Stimulated activated CD4-positive, alpha-beta T cell treated with anti-CD3 and anti-CD28 coated beads, TNF-alpha, amount 100 ng/mL, for 48 hours (primary cell): ENCODE measurements around the gene VASN.
"Not testable (repeated sequence)": the region's sequence is repeated elsewhere in the genome, so short reads cannot be mapped to it uniquely, and the experiment has no call there.

Experiments
- DNase-seq, 3 donors: peaks; one replicate each; pipeline ENCODE4 v3.0.0-alpha.2; 2020; ENCODE audit warnings: low read depth in 3 of 3

The VASN gene

GRCh38 chr16:4337540-4338088 is 34.0 kb upstream of the VASN start:
- DNase-seq = no peak

- DNase-seq = no peak
These were observed 33.5 kb upstream of the VASN start for GRCh38 chr16:4338125-4338582.

DNA sequence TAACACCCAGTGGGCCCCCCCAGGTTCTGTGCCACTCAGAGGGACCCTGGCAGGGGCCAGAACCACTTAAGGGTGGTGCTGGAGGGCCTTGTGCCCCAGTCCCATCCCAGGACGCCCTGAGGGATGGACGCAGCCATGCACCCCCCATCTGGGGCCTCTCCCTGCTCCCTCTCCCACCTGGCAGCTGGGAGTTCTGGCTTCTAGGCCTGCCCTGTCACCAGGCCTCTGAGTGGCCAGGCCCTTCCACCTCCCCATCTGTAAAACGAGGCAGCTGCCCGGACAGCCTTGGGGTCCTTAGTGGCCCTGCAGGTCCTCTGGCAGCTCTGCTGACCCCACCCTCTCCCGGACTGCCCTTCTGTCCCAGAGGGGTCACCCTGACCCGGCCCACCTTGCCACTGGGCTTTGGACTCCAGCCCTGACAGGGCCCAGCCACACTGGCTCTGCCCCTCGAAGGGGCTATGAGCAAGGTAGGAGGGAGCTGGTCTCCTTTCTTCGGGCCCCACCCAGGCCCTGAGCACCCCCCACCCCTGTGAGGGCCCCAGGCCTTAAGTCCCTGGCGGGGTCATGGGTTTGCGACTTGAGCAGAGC is 32.8 kb upstream of the VASN start:
- no peak for DNase-seq

DNA sequence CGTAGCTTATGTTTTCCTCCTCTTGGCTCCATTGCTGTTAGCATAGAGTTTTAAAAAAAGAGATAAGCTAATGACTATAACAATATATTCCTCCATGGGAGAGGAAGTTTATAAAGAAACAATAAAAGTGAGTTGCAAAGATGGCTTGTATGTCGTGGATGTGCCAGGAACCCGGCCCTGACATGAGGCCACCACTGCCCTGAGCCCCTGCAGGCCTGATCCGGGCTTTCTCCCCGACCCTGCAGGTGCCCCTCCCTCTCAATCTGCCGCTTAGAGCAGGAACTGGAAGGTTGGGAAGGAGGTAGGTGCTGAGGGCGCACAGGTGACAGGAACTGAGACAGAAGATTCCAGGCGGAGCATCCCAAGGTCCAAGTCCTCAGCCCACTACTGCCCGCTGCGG is 32.2 kb upstream of the VASN start:
- DNase-seq = no peak

- no peak for DNase-seq
These were observed 31.7 kb upstream of the VASN start for GRCh38 chr16:4339909-4340308.

- DNase-seq = no peak
These were observed 31.2 kb upstream of the VASN start for GRCh38 chr16:4340443-4340842.

DNA sequence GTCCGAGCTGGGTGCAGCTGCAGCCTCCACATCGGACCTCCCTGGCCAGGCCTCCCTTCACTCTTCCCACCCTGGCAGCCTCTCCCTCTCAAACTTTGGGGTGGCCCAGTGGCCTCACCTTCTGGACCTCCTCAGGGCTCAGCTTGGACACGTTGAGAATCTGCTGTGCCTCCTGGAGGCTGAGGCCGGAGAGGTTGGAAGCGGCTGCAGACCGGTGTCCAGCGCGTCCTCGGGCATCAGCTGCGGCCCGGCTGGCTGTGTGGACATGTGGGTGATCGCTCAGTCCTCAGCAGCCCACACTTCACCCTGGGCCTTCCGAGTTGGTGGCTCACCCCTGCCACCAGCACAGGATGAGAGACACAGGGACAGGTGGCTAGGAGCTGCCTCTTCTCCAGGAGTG is 30.4 kb upstream of the VASN start:
- DNase-seq = no peak

- DNase-seq = no peak
These were observed 28.5 kb upstream of the VASN start for GRCh38 chr16:4342866-4343744.

- DNase-seq = not testable (repeated sequence)
These were observed 27.2 kb upstream of the VASN start for GRCh38 chr16:4344300-4344982.

GRCh38 chr16:4344983-4345835 is 26.4 kb upstream of the VASN start:
- DNase-seq = no peak

- DNase-seq = no peak
These were observed 25.5 kb upstream of the VASN start for GRCh38 chr16:4345836-4346781.

- DNase-seq = no peak
These were observed 24.6 kb upstream of the VASN start for GRCh38 chr16:4347010-4347409.

- DNase-seq = no peak
These were observed 23.7 kb upstream of the VASN start for GRCh38 chr16:4347765-4348509.

DNA sequence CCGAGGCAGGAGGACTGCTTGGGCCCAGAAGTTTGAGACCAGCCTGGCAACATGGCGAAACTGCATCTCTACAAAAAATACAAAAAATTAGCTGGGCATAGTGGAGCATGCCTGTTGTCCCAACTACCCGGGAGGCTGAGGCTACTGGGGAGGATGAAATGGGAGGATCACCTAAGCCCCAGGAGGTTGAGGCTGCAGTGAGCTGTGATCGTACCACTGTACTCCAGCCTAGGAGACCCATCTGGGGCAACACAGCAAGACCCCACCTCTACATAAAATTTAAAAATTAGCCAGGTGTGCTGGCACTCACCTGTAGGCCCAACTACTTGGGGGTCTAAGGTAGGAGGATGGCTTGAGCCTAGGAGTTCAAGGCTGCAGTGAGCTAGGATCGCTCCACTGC is 22.3 kb upstream of the VASN start:
- no peak for DNase-seq

- no peak for DNase-seq
These were observed 21.3 kb upstream of the VASN start for GRCh38 chr16:4350365-4350786.

DNA sequence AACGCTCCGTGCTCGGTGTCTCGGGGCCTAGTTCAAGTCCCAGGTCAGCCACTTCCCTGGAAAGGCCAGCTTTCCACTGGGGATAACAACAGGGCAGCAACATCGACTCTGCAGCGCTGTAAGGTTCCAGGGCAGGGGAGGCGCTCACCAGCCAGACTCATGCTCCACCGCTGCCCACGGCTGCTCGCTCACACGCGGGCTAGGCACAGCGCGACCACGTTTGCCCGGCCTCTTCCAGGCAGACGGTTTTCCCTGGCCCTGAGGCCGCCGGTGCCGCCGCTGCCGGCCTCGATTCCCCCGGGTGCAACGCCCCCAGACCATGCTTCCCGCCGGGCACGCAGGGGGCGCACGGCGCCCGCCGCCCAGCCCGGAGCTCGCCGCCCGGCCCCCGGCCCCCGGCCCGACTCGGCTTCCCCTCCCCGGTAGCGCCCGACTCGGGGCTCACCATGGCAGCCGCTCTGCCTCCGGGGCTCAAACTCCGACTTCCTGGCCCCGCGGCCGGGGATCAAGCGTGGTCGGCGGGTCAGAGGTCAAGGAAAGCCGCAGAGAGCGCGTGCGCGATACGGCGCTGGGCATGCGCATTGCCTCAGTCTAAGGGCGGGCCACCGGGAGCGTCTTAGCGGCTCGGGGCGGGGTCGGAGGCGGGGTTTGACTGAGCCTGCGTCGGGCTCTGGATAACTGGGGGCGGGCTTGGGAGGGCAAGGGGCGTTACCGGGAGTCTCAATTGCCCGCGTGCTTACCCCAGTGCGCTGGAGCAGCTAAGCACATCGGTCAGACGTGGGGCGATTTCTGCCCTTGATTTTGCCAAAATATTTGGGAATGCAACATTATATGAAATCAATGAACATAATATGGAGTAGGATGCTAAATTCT is 20.6 kb upstream of the VASN start, which contains the start of gene PAM16:
TSS of gene PAM16 (minus strand) at position 535 of the 873 bp plus-strand sequence. CDS start at position 448, 87 bp downstream.
- peak; percentile 96 to 99 (median 99) for DNase-seq

GRCh38 chr16:4351880-4352279 is 19.8 kb upstream of the VASN start:
- no peak for DNase-seq

DNA sequence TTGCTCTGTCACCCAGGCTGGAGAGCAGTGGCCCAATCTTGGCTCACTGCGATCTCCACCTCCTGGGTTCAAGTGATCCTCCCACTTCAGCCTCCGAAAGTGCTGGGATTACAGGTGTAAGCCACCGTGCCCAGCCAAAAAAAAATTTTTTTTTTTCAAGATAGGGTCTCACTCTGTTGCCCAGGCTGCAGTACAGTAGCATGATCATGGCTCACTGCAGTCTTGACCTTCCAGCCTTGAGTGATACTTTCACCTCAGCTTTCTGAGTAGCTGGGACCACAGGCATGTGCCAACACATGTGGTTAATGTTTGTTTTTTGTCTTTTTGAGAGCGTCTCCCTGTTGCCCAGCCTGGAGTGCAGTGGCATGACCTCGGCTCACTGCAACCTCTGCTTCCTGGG is 18.8 kb upstream of the VASN start:
- DNase-seq = no peak
